ENCODE data around the gene TTC34.

TTC34 gene

DNA sequence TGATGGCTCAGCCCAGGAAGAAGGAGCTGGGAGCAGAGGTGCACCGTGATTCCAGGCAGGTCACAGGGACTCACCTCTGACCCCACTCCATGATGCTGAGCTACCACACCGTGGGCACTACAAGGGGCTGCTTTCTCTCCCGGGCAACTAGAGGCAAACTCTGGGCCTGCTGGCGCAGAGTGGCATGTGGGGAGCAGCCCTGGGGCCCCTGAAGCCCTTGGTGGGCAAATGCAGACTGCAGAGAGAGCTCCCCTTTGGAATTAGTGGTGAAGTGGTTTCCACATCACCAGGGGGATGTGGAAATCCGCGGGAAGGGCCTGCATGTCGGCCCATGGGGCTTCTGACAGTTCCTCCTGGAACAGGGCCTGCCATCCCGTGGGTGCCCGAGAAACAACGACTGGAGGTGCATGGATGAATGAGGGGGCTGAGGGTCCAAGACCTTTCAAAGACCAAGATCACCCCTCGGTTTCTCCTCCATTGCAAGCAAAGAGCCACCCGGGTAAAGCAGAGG is 156.8 kb downstream of the TTC34 start:
- Histone ChIP-seq H3K4me3 (ENCODE audit: low read length) (no peak overlapping the region), H3K36me3 (ENCODE audit: insufficient read depth, low read length) (no peaks in the 10 kb centered on the region), H3K4me2 (ENCODE audit: low read length) (no peak overlapping the region), H3K9ac (ENCODE audit: low read depth, low read length) (no peak overlapping the region), H3K4me1 (ENCODE audit: control insufficient read depth, insufficient read depth, low read length) (peaks cover 12% of the 10 kb centered on the region), H3K27me3 (ENCODE audit: control insufficient read depth, insufficient read depth, low read length) (no peaks in the 10 kb centered on the region), H3K9me3 (replicated peaks; ENCODE audit: low read length) (no peaks in the 10 kb centered on the region)

DNA sequence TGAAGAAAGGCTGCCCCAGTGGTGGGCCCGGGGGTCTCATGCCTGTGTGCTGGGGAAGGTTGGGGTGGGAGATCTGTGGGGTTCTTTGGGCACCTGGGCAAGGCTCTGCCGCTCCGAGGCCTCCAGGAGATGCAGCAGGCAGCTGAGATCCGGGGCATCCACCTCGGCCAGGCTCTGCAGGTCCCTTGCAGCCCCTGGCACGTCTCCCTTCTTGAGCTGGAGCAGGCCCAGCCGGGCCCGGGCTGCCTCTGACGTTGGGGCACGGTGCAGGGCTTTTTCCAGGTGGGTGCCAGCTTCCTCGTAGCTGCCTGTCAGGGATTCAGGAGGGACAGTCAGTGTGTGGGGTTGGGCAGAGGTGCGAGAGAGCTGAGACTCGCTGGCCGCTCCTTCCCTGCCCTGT is 157.3 kb downstream of the TTC34 start:
- Histone ChIP-seq H3K36me3 (ENCODE audit: insufficient read depth, low read length) (no peaks in the 10 kb centered on the region), H3K27me3 (ENCODE audit: control insufficient read depth, insufficient read depth, low read length) (no peaks in the 10 kb centered on the region), H3K9me3 (replicated peaks; ENCODE audit: low read length) (no peaks in the 10 kb centered on the region), H3K4me3 (ENCODE audit: low read length) (no peak overlapping the region), H3K4me1 (ENCODE audit: control insufficient read depth, insufficient read depth, low read length) (peaks cover 12% of the 10 kb centered on the region), H3K4me2 (ENCODE audit: low read length) (no peak overlapping the region), H3K9ac (ENCODE audit: low read depth, low read length) (no peak overlapping the region)

DNA sequence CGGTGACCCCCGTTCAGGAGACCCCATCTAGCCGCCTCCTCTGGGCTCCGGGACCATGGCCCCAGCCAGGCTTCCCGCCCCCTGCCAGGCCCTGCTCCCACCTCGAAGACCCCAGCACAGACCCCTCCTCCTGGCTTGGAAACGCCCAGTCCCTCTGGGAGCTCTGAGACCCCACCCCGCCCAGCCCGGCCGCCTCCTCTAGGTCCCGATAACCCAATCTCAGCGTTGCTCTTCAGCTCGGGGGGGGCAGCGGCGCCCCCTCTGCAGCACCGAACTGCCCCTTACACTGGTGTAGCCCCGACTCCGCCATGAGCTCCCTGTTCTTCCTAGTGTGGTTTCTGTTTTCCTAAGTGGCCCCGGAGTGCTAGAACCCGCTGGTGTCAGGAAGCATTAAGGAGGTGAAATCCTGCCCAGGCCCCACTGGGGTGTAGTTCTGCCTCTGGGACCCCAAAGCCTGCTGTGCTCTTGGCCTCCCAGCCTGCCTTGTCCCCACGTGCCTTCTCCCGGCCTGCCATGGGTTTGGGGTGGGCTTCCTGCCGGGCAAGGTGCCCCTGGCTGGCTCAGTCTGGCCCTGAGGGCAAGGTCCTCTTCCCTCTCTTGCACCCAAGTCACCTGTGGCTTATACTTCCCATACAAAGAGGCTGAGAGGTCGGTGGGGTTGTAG is 157.9 kb downstream of the TTC34 start:
- H3K9ac ChIP-seq (ENCODE audit: low read depth, low read length) = peak overlapping the region; percentile 98

DNA sequence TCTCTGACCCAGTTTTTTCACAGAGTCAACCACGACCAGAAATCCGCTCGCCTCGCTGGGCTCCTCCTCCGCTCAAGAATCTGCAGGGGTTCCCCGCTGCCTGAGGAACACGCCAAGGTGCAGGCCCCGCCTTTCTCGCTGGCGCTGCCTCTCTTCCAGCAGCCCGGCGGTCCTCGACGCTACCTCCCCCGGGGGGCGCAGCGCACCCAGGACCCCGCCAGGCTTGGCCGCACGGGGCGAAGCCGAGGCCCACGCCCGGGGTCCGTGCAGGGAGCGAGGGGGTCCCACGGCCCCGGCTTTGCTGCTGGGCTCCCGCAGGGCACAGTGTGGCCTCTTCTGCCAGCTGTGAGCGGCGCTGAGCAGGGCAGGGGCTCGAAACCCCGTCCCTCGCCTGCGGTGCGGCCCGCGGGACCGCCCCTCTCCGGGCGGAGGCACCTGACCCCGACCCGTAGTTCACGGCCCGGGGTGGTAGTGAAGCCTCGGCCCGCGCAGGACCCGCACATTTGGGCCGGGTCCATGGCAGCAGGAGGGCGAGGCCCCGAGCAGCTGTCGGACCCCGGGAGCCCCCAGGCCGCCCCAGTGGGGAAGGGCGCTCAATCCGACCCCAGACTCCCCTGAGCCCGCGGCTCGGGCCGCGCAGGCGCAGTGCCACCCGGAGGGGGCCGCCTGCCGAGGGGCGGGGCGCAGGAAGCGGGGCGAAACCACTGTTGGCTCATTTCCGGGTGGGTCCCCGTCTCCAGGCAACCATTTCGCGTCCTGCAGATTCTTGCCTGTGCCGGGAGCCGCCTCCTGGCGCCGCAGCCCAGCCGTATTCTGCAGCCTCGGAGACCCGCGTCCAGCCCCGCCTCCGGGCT is 158.7 kb downstream of the TTC34 start:
- H3K4me3 ChIP-seq (ENCODE audit: low read length) = peak overlapping the region; percentile 99
- H3K9ac ChIP-seq (ENCODE audit: low read depth, low read length) = peak overlapping the region; percentile 98
- peak overlapping the region; percentile 100 for H3K4me2 ChIP-seq (ENCODE audit: low read length)
- peaks cover 12% of the 10 kb centered on the region for H3K4me1 ChIP-seq (ENCODE audit: control insufficient read depth, insufficient read depth, low read length)
- H3K36me3 ChIP-seq (ENCODE audit: insufficient read depth, low read length) = no peaks in the 10 kb centered on the region
- no peaks in the 10 kb centered on the region for H3K9me3 ChIP-seq (replicated peaks; ENCODE audit: low read length)
- H3K27me3 ChIP-seq (ENCODE audit: control insufficient read depth, insufficient read depth, low read length) = no peaks in the 10 kb centered on the region

More for the DNA sequence above, 157.9 kb downstream of the TTC34 start:
- Histone ChIP-seq H3K4me3 (ENCODE audit: low read length) (peak overlapping the region; percentile 99), H3K4me2 (ENCODE audit: low read length) (peak overlapping the region; percentile 100), H3K4me1 (ENCODE audit: control insufficient read depth, insufficient read depth, low read length) (peaks cover 12% of the 10 kb centered on the region), H3K9me3 (replicated peaks; ENCODE audit: low read length) (no peaks in the 10 kb centered on the region), H3K27me3 (ENCODE audit: control insufficient read depth, insufficient read depth, low read length) (no peaks in the 10 kb centered on the region), H3K36me3 (ENCODE audit: insufficient read depth, low read length) (no peaks in the 10 kb centered on the region)

DNA sequence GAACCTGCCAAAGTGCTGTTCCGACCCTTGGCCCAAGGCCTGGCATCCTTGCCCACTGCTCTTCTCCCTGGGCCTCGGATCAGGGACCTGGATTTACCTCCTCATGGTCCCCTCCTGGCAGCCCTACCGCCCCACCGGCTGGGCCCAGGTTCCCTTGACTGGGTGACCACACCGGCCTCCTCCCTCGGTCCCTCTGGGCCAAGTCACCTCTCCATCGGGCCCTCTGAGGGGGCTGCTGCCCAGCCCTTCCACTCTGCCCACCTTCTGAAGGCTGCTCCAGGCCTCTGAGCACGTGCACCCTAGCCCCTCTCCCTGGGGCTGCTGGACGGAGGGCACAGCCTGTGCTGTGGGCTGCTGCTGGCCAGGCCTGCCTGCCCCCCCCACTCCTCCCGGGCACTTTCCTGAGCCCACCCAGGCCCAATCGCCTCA is 159.3 kb downstream of the TTC34 start:
- Histone ChIP-seq H3K9me3 (replicated peaks; ENCODE audit: low read length) (no peaks in the 10 kb centered on the region), H3K4me3 (ENCODE audit: low read length) (peak overlapping the region; percentile 99), H3K36me3 (ENCODE audit: insufficient read depth, low read length) (no peaks in the 10 kb centered on the region), H3K27me3 (ENCODE audit: control insufficient read depth, insufficient read depth, low read length) (no peaks in the 10 kb centered on the region), H3K4me2 (ENCODE audit: low read length) (peak overlapping the region; percentile 100), H3K9ac (ENCODE audit: low read depth, low read length) (peak overlapping the region; percentile 98), H3K4me1 (ENCODE audit: control insufficient read depth, insufficient read depth, low read length) (peaks cover 12% of the 10 kb centered on the region)

DNA sequence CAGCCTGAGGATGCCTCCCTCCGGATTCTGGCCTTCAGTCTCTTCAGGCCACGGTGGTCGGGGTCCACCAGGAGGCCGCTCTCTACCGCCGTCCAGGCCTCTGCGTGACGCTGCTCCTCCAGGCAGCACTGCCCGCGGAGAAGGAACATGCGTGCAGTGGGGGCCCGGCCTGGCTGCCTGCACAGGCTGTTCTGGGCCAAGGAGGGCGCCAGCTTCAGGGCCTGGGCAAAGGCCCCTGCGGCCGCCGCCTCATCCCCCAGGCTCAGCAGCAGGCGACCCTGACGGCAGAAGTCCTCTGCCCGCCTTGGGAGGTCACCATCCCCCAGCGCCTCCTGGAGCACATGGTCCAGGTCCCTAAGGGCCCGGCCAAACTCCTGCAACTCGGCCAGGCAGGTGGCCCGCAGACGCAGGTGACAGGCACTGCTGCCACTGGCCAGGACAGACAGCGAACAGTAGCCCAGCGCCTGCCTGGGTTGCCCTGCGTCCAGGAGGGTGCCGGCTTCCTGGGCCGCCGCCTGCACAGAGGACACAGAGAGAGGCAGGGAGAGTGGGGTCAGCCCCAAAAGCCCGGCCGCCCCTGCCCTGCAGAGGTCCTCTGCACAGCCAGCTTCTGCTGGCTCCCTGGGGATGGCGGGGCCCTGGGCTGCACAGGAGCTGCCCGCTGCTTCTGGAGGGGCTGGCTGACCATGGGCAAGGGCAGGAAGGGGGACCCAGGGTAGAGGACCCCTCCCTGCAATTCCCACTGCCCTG is 159.9 kb downstream of the TTC34 start:
- no peaks in the 10 kb centered on the region for H3K9me3 ChIP-seq (replicated peaks; ENCODE audit: low read length)
- H3K4me3 ChIP-seq (ENCODE audit: low read length) = peak overlapping the region; percentile 99
- peak overlapping the region; percentile 98 for H3K9ac ChIP-seq (ENCODE audit: low read depth, low read length)

DNA sequence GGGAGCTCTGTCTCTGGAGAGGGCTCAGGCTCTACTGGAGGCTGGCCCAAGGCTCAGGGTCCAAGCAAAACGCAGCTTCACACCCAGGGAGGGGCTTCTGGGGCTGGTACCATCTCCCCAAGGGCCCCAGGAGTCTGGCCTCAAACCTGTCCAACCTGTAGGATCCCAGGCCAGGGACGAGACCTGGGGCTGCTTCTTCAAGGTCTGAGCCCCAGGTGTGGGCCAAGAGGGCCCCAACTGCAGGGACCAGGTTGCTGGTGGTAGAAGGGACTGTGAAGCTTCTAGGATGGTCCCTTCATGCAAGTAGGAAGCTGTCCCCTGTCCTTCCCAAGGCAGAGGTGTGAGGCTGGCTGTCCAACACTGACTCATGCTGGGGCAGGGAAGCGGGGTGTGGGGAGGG is 160.9 kb downstream of the TTC34 start:
- Histone ChIP-seq H3K9ac (ENCODE audit: low read depth, low read length) (no peak overlapping the region), H3K9me3 (replicated peaks; ENCODE audit: low read length) (no peaks in the 10 kb centered on the region), H3K4me1 (ENCODE audit: control insufficient read depth, insufficient read depth, low read length) (peaks cover 12% of the 10 kb centered on the region), H3K36me3 (ENCODE audit: insufficient read depth, low read length) (no peaks in the 10 kb centered on the region), H3K4me2 (ENCODE audit: low read length) (no peak overlapping the region), H3K4me3 (ENCODE audit: low read length) (no peak overlapping the region), H3K27me3 (ENCODE audit: control insufficient read depth, insufficient read depth, low read length) (no peaks in the 10 kb centered on the region)

More for the DNA sequence above, 159.9 kb downstream of the TTC34 start:
- Histone ChIP-seq H3K27me3 (ENCODE audit: control insufficient read depth, insufficient read depth, low read length) (no peaks in the 10 kb centered on the region), H3K4me2 (ENCODE audit: low read length) (peak overlapping the region; percentile 100), H3K36me3 (ENCODE audit: insufficient read depth, low read length) (no peaks in the 10 kb centered on the region), H3K4me1 (ENCODE audit: control insufficient read depth, insufficient read depth, low read length) (peaks cover 12% of the 10 kb centered on the region)

DNA sequence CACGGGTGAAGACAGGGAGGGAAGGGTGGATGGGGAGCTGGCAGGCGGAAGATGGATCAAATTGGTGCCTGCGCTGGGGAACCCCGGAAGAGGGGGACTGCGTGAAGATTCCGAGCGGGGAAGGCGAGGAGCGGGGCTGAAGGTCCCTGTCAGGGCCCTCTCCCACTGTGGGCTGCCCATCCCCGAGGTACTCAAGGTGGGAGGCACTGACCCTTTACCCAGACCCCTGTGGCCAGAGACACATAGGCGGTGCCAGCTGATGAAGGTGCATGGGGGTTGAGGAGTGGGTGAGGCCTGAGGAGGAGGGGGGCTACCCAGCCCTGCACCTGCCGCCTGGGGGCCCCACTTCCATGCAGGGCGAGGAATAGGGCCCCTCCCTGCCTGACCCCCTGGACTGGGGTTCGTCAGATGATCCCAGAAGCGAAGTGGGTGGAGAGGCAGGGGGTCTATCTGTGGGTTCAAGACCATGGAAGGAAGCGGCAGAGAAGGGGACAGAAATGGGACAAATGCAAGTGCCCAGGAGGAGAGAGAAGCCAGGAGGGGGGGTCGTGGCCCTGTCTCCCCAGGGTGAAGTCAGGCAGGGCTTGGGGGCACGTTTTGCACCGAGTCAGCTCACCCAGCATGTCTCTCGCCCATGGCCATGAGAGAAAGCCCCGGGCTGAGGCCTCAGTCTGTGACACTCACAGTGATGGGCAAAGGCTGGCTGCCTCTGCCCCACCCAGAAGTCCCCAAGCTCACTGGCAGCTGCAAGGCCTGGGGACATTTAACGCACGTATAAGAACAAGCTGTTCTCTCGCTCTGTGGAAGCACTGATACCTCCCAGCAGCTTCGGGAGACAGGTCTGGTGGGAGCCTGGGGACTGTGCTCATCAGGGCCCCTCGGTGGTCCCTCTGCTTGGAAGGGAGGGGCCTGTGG is 161.6 kb downstream of the TTC34 start:
- peaks cover 12% of the 10 kb centered on the region for H3K4me1 ChIP-seq (ENCODE audit: control insufficient read depth, insufficient read depth, low read length)
- H3K4me3 ChIP-seq (ENCODE audit: low read length) = no peak overlapping the region
- H3K9me3 ChIP-seq (replicated peaks; ENCODE audit: low read length) = no peaks in the 10 kb centered on the region
- H3K9ac ChIP-seq (ENCODE audit: low read depth, low read length) = no peak overlapping the region
- H3K27me3 ChIP-seq (ENCODE audit: control insufficient read depth, insufficient read depth, low read length) = no peaks in the 10 kb centered on the region
- no peaks in the 10 kb centered on the region for H3K36me3 ChIP-seq (ENCODE audit: insufficient read depth, low read length)
- H3K4me2 ChIP-seq (ENCODE audit: low read length) = no peak overlapping the region

DNA sequence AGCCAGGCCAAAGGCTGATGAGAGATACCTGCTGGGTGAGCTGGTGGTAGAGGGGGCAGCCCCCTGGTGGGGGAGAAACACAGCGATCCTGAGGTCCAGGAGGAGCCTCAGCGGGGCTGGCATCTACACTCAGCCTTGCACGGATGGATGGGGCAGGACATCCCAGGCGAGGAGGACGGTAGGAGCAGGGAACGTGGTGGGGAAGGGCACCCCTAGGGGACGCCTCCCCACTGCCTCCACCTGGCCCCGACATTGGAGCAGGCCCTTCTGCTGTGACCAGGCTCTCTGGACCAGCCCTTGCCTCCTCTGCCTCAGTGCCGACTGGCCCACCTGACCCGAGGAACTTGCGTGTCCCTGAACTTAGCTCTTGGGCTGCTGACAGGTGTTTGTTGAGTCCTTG is 162.3 kb downstream of the TTC34 start:
- H3K4me1 ChIP-seq (ENCODE audit: control insufficient read depth, insufficient read depth, low read length) = peaks cover 12% of the 10 kb centered on the region

DNA sequence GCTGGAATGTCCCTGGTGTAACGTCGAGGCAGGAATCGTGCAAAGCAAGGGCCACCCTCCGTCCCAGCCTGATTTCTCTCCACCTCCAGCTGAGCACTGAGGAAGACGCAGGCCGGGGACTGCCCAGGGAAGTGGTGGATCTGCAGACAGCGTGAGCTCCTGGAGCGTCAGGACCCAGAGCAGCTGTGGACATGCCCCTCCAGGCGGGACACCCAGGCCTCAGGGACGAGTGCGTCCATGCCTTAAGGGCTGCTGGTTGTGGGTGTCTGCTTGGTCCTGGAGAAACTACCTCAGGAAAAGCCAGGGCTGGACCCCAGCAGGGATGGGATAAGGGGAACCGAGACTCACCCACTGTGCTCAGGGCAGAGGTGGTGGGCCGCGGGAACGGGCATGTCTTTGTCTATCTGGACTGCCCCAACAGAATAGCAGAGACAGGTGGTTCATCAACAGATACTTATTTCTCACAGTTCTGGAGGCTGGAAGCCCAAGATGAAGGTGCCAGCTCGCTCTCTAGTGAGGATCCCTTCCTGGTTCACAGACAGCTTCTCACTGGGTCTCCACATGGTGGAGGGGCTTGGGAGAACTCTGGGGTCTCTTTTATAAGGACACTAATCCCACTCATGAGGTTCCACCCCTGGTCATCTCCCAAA is 162.9 kb downstream of the TTC34 start:
- Histone ChIP-seq H3K27me3 (ENCODE audit: control insufficient read depth, insufficient read depth, low read length) (no peaks in the 10 kb centered on the region), H3K9ac (ENCODE audit: low read depth, low read length) (no peak overlapping the region), H3K4me1 (ENCODE audit: control insufficient read depth, insufficient read depth, low read length) (peaks cover 12% of the 10 kb centered on the region), H3K4me2 (ENCODE audit: low read length) (no peak overlapping the region), H3K36me3 (ENCODE audit: insufficient read depth, low read length) (no peaks in the 10 kb centered on the region), H3K4me3 (ENCODE audit: low read length) (no peak overlapping the region), H3K9me3 (replicated peaks; ENCODE audit: low read length) (no peaks in the 10 kb centered on the region)

More for the DNA sequence above, 162.3 kb downstream of the TTC34 start:
- Histone ChIP-seq H3K4me3 (ENCODE audit: low read length) (no peak overlapping the region), H3K27me3 (ENCODE audit: control insufficient read depth, insufficient read depth, low read length) (no peaks in the 10 kb centered on the region), H3K36me3 (ENCODE audit: insufficient read depth, low read length) (no peaks in the 10 kb centered on the region), H3K9me3 (replicated peaks; ENCODE audit: low read length) (no peaks in the 10 kb centered on the region), H3K9ac (ENCODE audit: low read depth, low read length) (no peak overlapping the region), H3K4me2 (ENCODE audit: low read length) (no peak overlapping the region)

Data from skeletal muscle satellite cell (primary cell).